ENCODE data around the gene GOLGB1. TPM values are rescaled to one million over a fixed set of nuclear protein-coding genes. Genes with fewer than 3 reads are reported as not detected.

Gene GOLGB1
- polyA plus RNA-seq, 1 donor from 2014 or later = 30.2 TPM

DNA sequence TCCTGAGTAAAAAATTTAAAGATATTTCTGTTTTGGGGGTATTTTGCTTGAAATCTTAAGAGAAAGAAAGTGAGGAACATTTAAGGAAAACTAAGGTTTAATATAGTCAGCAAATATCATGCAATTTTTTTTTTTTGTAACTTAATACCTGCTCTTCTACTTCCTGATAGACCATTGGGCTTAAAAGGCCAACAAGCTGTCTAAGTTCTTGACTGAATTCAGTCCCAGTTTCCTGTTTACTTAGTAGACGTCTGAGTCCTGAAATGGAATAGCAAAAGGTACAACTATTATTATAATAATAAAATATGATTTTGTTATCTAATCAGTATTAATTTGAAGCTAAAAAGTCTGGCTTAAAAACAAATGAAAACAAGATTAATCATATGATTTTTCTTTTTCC lies 47.4 kb upstream of the GOLGB1 start:
- Histone ChIP-seq H3K9me3 (ENCODE audit: low read length) (no peaks in the 10 kb centered on the region), H3K27me3 (ENCODE audit: insufficient read depth, low read depth, low read length) (no peaks in the 10 kb centered on the region), H3K4me3 (ENCODE audit: low read length) (no peak overlapping the region), H2AFZ (ENCODE audit: low read depth, low read length) (no peak overlapping the region), H3F3A (ENCODE audit: insufficient read depth, low read length, poor library complexity, severe bottlenecking) (no peaks in the 10 kb centered on the region), H3K4me2 (ENCODE audit: low read length) (no peak overlapping the region), H3K36me3 (ENCODE audit: insufficient read depth, low read length) (no peaks in the 10 kb centered on the region), H3K27ac (ENCODE audit: low read length) (no peak overlapping the region), H3K9ac (ENCODE audit: low read length) (no peak overlapping the region), H3K9me2 (ENCODE audit: insufficient read depth, low read length) (no peaks in the 10 kb centered on the region), H4K20me1 (ENCODE audit: insufficient read depth) (no peaks in the 10 kb centered on the region), H3K79me2 (replicated peaks; ENCODE audit: insufficient read depth, low read length) (no peaks in the 10 kb centered on the region)
- TF ChIP-seq EZH2 (IDR thresholded peaks at IDR 0.05; ENCODE audit: borderline replicate concordance, insufficient read depth, low read length, poor library complexity, severe bottlenecking) = no peak
- no peak for TF ChIP-seq RAD21 (conservative IDR thresholded peaks at IDR 0.05)
- TF ChIP-seq EP300 (conservative IDR thresholded peaks at IDR 0.05; ENCODE audit: poor library complexity, severe bottlenecking) = no peak
- TF ChIP-seq TAF1 (IDR thresholded peaks at IDR 0.05; ENCODE audit: low read depth) = no peak
- no peak for TF ChIP-seq MXI1 (conservative IDR thresholded peaks at IDR 0.05; ENCODE audit: poor library complexity, severe bottlenecking)
- TF ChIP-seq POLR2AphosphoS5 (IDR thresholded peaks at IDR 0.05) = no peak

DNA sequence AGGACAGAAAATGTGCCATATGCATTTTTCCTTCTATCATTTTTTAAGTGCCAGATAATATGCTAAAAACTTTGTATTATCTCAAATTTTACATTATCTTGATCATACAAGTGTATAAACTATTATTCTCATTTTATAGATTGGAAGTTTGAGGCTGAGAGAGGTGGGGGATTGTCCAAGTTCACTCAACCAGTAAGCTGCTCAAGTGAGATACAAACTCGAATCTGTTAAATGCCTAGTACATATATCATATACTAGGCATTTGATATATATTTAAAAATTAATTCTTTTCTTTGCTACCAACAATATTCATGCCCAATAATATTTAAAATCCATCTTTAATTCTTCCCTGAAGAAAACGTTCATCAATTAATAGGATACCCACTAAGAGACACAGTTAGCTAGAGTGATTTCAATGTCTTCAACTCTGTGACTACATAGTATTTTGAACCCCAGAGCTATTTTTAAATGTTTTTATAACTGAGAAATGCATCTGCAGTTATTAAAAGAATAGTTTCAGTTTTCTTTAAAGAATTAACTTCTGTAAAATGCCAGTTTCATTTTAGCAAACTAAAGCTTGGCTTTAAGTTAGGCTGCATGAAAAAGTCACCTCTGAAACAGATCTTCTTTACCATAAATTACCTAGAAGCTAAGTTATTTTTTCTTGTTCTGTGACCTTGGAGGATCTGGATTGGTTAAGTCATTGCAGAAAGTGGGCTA lies 44.9 kb upstream of the GOLGB1 start:
- no peak overlapping the region for H3K9ac ChIP-seq (ENCODE audit: low read length)
- no peak overlapping the region for H3K27ac ChIP-seq (ENCODE audit: low read length)

More for the DNA sequence above, 44.9 kb upstream of the GOLGB1 start:
- no peaks in the 10 kb centered on the region for H3F3A ChIP-seq (ENCODE audit: insufficient read depth, low read length, poor library complexity, severe bottlenecking)
- H3K9me3 ChIP-seq (ENCODE audit: low read length) = no peaks in the 10 kb centered on the region
- no peak overlapping the region for H2AFZ ChIP-seq (ENCODE audit: low read depth, low read length)
- no peaks in the 10 kb centered on the region for H3K27me3 ChIP-seq (ENCODE audit: insufficient read depth, low read depth, low read length)
- H3K9me2 ChIP-seq (ENCODE audit: insufficient read depth, low read length) = no peaks in the 10 kb centered on the region
- no peak overlapping the region for H3K4me2 ChIP-seq (ENCODE audit: low read length)
- TF ChIP-seq MXI1 (conservative IDR thresholded peaks at IDR 0.05; ENCODE audit: poor library complexity, severe bottlenecking) = no peak
- TF ChIP-seq REST (IDR thresholded peaks at IDR 0.05; ENCODE audit: borderline replicate concordance) = no peak
- TF ChIP-seq SMC3 (conservative IDR thresholded peaks at IDR 0.05; ENCODE audit: poor library complexity) = no peak
- no peak for TF ChIP-seq CTCF (IDR thresholded peaks at IDR 0.05; ENCODE audit: poor library complexity, severe bottlenecking)
- TF ChIP-seq EZH2 (IDR thresholded peaks at IDR 0.05; ENCODE audit: borderline replicate concordance, insufficient read depth, low read length, poor library complexity, severe bottlenecking) = no peak
- no peak for TF ChIP-seq POLR2AphosphoS5 (IDR thresholded peaks at IDR 0.05)
- no peak for TF ChIP-seq EP300 (conservative IDR thresholded peaks at IDR 0.05; ENCODE audit: poor library complexity, severe bottlenecking)
- TF ChIP-seq RAD21 (conservative IDR thresholded peaks at IDR 0.05) = no peak
- TF ChIP-seq TAF1 (IDR thresholded peaks at IDR 0.05; ENCODE audit: low read depth) = no peak
- no peak overlapping the region for H3K4me3 ChIP-seq (ENCODE audit: low read length)
- H3K36me3 ChIP-seq (ENCODE audit: insufficient read depth, low read length) = no peaks in the 10 kb centered on the region
- H4K20me1 ChIP-seq (ENCODE audit: insufficient read depth) = no peaks in the 10 kb centered on the region
- no peaks in the 10 kb centered on the region for H3K79me2 ChIP-seq (replicated peaks; ENCODE audit: insufficient read depth, low read length)
